Measurements from ENCODE around the gene FKBP15. TPM values are rescaled to one million over a fixed set of nuclear protein-coding genes. Genes with fewer than 3 reads are reported as not detected.

Gene FKBP15
- total RNA-seq, 1 experiment from 2014 or later = 23.5 TPM

DNA sequence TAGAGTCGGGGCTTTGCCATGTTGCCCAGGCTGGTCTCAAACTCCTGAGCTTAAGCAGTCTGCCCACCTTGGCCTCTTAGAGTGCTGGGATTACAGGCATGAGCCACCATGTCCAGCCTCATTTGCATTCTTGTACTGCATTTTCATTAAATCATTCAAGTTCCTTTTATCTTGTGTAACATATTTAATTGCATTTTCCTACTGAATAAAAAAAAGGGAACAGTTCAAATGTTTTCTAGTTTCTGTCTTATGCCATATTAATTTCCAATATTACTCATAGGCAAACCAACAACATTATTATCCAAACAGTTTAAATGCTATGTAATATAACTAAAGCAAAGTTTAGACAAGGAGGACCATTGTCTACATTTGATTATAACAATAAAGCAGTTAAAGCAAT, 6.4 kb upstream of the FKBP15 start:
- CTCF ChIA-PET = no interaction called here

DNA sequence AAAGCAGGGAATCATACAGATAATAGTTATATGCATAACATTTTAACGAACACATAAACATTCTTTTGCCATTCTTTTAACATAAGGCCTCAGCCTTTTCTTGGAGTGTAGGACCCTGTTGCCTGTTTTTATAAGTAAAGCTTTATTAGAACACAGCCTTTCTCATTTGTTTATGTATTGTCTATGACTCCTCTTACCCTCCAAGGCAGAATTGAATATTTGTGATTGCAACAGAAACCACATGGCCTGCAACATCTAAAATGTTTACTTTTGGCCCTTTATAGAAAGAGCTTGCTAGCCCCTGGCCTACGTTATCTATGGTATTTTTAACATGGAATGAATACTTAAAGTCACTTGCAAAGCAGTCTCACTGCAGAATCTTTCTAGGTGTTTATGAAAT, 2.9 kb upstream of the FKBP15 start:
- Histone ChIP-seq H3K4me1 (ENCODE audit: insufficient read depth, low read length, poor library complexity, severe bottlenecking) (peaks cover 18% of the 10 kb centered on the region), H3K36me3 (ENCODE audit: insufficient read depth, low read length, poor library complexity, severe bottlenecking) (peaks cover 4% of the 10 kb centered on the region), H3K9me3 (ENCODE audit: low read depth, low read length, poor library complexity, severe bottlenecking) (no peaks in the 10 kb centered on the region), H3K27ac (ENCODE audit: low read depth, low read length, poor library complexity, severe bottlenecking) (no peak overlapping the region), H3K4me3 (ENCODE audit: low read depth, low read length, poor library complexity, severe bottlenecking) (no peak overlapping the region), H3K27me3 (replicated peaks; ENCODE audit: insufficient read depth, low read depth, low read length, poor library complexity) (no peaks in the 10 kb centered on the region)
- ChIA-PET POLR2A (ENCODE audit: low non-redundant PET) (no interaction called here), CTCF (no interaction called here)
- no TSS peak for BruUV-seq (replicated peaks)
- DNase-seq (ENCODE audit: low spot score) = no peak
- TF ChIP-seq, protein P1, sequence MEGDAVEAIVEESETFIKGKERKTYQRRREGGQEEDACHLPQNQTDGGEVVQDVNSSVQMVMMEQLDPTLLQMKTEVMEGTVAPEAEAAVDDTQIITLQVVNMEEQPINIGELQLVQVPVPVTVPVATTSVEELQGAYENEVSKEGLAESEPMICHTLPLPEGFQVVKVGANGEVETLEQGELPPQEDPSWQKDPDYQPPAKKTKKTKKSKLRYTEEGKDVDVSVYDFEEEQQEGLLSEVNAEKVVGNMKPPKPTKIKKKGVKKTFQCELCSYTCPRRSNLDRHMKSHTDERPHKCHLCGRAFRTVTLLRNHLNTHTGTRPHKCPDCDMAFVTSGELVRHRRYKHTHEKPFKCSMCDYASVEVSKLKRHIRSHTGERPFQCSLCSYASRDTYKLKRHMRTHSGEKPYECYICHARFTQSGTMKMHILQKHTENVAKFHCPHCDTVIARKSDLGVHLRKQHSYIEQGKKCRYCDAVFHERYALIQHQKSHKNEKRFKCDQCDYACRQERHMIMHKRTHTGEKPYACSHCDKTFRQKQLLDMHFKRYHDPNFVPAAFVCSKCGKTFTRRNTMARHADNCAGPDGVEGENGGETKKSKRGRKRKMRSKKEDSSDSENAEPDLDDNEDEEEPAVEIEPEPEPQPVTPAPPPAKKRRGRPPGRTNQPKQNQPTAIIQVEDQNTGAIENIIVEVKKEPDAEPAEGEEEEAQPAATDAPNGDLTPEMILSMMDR (conservative IDR thresholded peaks at IDR 0.05; ENCODE audit: low read depth, low read length) = no peak
- no peak for TF ChIP-seq EZH2 (IDR thresholded peaks at IDR 0.05; ENCODE audit: borderline replicate concordance, low read depth, low read length, poor library complexity, severe bottlenecking)
- intact Hi-C loops (cut with micrococcal nuclease; ENCODE audit: unreplicated experiment) = no loop called here

More for the DNA sequence above, 6.4 kb upstream of the FKBP15 start:
- BruUV-seq (replicated peaks) = no TSS peak
- H3K36me3 ChIP-seq (ENCODE audit: insufficient read depth, low read length, poor library complexity, severe bottlenecking) = peaks cover 4% of the 10 kb centered on the region
- H3K9me3 ChIP-seq (ENCODE audit: low read depth, low read length, poor library complexity, severe bottlenecking) = no peaks in the 10 kb centered on the region
- DNase-seq (ENCODE audit: low spot score) = no peak
- POLR2A ChIA-PET (ENCODE audit: low non-redundant PET) = no interaction called here
- no peak overlapping the region for H3K4me3 ChIP-seq (ENCODE audit: low read depth, low read length, poor library complexity, severe bottlenecking)
- H3K27ac ChIP-seq (ENCODE audit: low read depth, low read length, poor library complexity, severe bottlenecking) = no peak overlapping the region
- TF ChIP-seq EZH2 (IDR thresholded peaks at IDR 0.05; ENCODE audit: borderline replicate concordance, low read depth, low read length, poor library complexity, severe bottlenecking) = no peak
- TF ChIP-seq, protein P1 (conservative IDR thresholded peaks at IDR 0.05; ENCODE audit: low read depth, low read length) = no peak
- intact Hi-C loops (cut with micrococcal nuclease; ENCODE audit: unreplicated experiment) = no loop called here
- peaks cover 11% of the 10 kb centered on the region for H3K4me1 ChIP-seq (ENCODE audit: insufficient read depth, low read length, poor library complexity, severe bottlenecking)
- no peaks in the 10 kb centered on the region for H3K27me3 ChIP-seq (replicated peaks; ENCODE audit: insufficient read depth, low read depth, low read length, poor library complexity)

DNA sequence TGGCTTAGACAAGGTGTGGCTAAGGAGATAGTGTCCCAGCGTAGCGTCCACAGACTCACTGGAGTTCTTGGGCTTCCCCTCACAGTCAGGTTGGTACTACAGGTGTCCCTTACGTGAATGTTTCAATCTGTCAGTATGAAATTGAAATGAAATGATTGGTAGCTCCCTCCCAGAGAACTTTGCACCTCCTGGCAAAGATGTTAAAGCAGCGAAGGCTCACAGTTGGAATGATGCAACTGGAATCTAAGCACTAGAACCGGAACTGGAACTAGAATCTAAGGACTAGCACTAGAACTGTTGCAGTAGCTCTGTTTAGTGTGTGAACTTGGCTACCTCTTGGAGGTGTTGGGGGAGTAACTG, 1.4 kb upstream of the FKBP15 start:
- ChIA-PET POLR2A (ENCODE audit: low non-redundant PET) (interaction anchor here (0.6 kb wide), 1 partner anchor 438 kb away, joined by 3 read pairs; no protein-coding TSS in a partner anchor), CTCF (no interaction called here)
- peaks cover 18% of the 10 kb centered on the region for H3K4me1 ChIP-seq (ENCODE audit: insufficient read depth, low read length, poor library complexity, severe bottlenecking)
- DNase-seq (ENCODE audit: low spot score) = no peak
- intact Hi-C loops (cut with micrococcal nuclease; ENCODE audit: unreplicated experiment) = no loop called here
- no peaks in the 10 kb centered on the region for H3K27me3 ChIP-seq (replicated peaks; ENCODE audit: insufficient read depth, low read depth, low read length, poor library complexity)
- H3K27ac ChIP-seq (ENCODE audit: low read depth, low read length, poor library complexity, severe bottlenecking) = peak overlapping the region; percentile 75
- H3K4me3 ChIP-seq (ENCODE audit: low read depth, low read length, poor library complexity, severe bottlenecking) = peak overlapping the region; percentile 75
- no peak for TF ChIP-seq EZH2 (IDR thresholded peaks at IDR 0.05; ENCODE audit: borderline replicate concordance, low read depth, low read length, poor library complexity, severe bottlenecking)
- TF ChIP-seq, protein P1 (conservative IDR thresholded peaks at IDR 0.05; ENCODE audit: low read depth, low read length) = no peak
- peaks cover 4% of the 10 kb centered on the region for H3K36me3 ChIP-seq (ENCODE audit: insufficient read depth, low read length, poor library complexity, severe bottlenecking)
- no TSS peak for BruUV-seq (replicated peaks)
- H3K9me3 ChIP-seq (ENCODE audit: low read depth, low read length, poor library complexity, severe bottlenecking) = no peaks in the 10 kb centered on the region

All from A673 (cell line).